Measurements from ENCODE around the gene TBC1D22A.
A peak's percentile ranks its signal among the peaks of the same experiment; 100 is the strongest.

The TBC1D22A gene

GRCh38 chr22:47215851-47216250 is 453.4 kb downstream of the TBC1D22A start:
- no peak for DNase-seq (ENCODE audit: low spot score)

GRCh38 chr22:47218671-47219070 is 456.2 kb downstream of the TBC1D22A start:
- DNase-seq (ENCODE audit: low spot score), result no peak

GRCh38 chr22:47219789-47220188 is 457.3 kb downstream of the TBC1D22A start:
- DNase-seq (ENCODE audit: low spot score), result no peak

- no peak for DNase-seq (ENCODE audit: low spot score)
Measured at GRCh38 chr22:47220752-47221151, 458.3 kb downstream of the TBC1D22A start.

GRCh38 chr22:47221840-47222615 is 459.6 kb downstream of the TBC1D22A start:
- peak; percentile 31 for DNase-seq (ENCODE audit: low spot score)

All from globus pallidus (tissue), 1 donor.